OCI-LY7 (cell line): ENCODE measurements around the gene PBX1.

ENCODE experiments used
- EZH2phosphoT487 ChIP-seq: fragments of 200-600 bp; sonication (generic); IDR thresholded peaks from 2 replicates; pipeline ENCODE4 v1.6.1; 2018; ENCODE audit warnings: low read depth, borderline replicate concordance, mild to moderate bottlenecking, mixed run types, antibody characterized with exemption, low read length, moderate library complexity, mixed read lengths
- TF ChIP-seq, protein P1 (sequence below): fragments of 200-600 bp; sonication (generic); conservative IDR thresholded peaks from 2 replicates; pipeline ENCODE4 v1.5.1; 2014; ENCODE audit warnings: mild to moderate bottlenecking, antibody characterized with exemption, low read length, moderate library complexity, mixed read lengths

DNA sequence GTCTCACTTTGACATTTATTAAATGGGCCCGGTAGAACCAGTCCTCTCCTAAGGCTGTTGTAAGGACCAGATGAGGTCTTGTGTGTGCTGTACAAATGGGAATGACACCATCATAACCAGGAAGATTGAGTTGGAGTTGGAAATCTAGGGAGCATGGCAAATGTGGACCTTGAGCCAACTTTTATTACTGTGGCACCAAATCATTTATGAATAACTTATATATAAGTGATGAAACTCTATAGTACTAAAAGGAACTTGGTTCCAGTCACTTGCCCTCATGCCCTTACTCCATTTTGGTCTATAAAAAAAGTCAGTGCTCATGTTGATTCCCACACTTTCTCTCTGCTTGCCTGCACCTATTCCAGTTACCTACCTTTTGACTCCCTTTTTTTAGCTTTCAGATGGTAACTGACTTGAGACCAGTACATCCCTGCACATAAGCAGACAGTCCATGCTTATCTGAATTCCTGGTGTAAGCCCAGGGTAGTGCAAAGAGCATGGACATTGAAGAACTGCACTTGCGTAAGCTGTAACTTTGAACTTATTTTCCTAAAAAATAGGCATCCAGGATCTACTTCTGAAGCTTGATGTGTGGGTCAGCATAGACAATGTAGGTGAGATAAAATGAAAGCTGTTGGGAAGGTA lies 210.6 kb downstream of the PBX1 start:
- TF ChIP-seq, protein P1, sequence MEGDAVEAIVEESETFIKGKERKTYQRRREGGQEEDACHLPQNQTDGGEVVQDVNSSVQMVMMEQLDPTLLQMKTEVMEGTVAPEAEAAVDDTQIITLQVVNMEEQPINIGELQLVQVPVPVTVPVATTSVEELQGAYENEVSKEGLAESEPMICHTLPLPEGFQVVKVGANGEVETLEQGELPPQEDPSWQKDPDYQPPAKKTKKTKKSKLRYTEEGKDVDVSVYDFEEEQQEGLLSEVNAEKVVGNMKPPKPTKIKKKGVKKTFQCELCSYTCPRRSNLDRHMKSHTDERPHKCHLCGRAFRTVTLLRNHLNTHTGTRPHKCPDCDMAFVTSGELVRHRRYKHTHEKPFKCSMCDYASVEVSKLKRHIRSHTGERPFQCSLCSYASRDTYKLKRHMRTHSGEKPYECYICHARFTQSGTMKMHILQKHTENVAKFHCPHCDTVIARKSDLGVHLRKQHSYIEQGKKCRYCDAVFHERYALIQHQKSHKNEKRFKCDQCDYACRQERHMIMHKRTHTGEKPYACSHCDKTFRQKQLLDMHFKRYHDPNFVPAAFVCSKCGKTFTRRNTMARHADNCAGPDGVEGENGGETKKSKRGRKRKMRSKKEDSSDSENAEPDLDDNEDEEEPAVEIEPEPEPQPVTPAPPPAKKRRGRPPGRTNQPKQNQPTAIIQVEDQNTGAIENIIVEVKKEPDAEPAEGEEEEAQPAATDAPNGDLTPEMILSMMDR = no peak
- no peak for TF ChIP-seq EZH2phosphoT487
